GM12892 (cell line): ENCODE measurements around the gene CSF2.

Experiments used
- DNase-seq: peaks from one replicate; pipeline ENCODE4 v3.0.0; 2011; ENCODE audit not compliant: insufficient read length
- FAIRE-seq: peaks from 2 replicates; lab custom pipeline; 2011; peaks lifted over from hg19 to GRCh38; lab: Jason Lieb, UNC
- POLR2A ChIP-seq: IDR thresholded peaks from 2 replicates; pipeline ENCODE4 v1.6.1; 2011; ENCODE audit warnings: low read depth, low read length, control low read depth
- POLR2AphosphoS5 ChIP-seq: IDR thresholded peaks from 2 replicates; pipeline ENCODE4 v1.6.1; 2011; ENCODE audit warnings: low read depth, low read length, control low read depth
- TAF1 ChIP-seq: IDR thresholded peaks from 2 replicates; pipeline ENCODE4 v1.6.1; 2011; ENCODE audit warnings: low read depth, mild to moderate bottlenecking, control low read depth, low read length, borderline replicate concordance

Gene CSF2

GRCh38 chr5:132049093-132049492 is 24.5 kb upstream of the CSF2 start:
- TF ChIP-seq POLR2A, result no peak
- TF ChIP-seq POLR2AphosphoS5, result no peak
- no peak for TF ChIP-seq TAF1
- FAIRE-seq (no peak), DNase-seq (no peak)

GRCh38 chr5:132049559-132049958 is 24.0 kb upstream of the CSF2 start:
- DNase-seq (no peak), FAIRE-seq (no peak)
- no peak for TF ChIP-seq TAF1
- TF ChIP-seq POLR2A, result no peak
- TF ChIP-seq POLR2AphosphoS5, result no peak

- DNase-seq (no peak), FAIRE-seq (no peak)
- TF ChIP-seq TAF1, result no peak
- no peak for TF ChIP-seq POLR2AphosphoS5
- TF ChIP-seq POLR2A, result no peak
Observed at GRCh38 chr5:132050136-132050535, 23.5 kb upstream of the CSF2 start.

GRCh38 chr5:132050661-132051552 is 22.7 kb upstream of the CSF2 start:
- DNase-seq, result no peak
- no peak for TF ChIP-seq POLR2A
- no peak for TF ChIP-seq POLR2AphosphoS5
- TF ChIP-seq TAF1, result no peak
- FAIRE-seq, result no peak

- FAIRE-seq (no peak), DNase-seq (no peak)
- no peak for TF ChIP-seq POLR2A
- no peak for TF ChIP-seq POLR2AphosphoS5
- TF ChIP-seq TAF1, result no peak
Observed at GRCh38 chr5:132052520-132052919, 21.1 kb upstream of the CSF2 start.

- DNase-seq (no peak), FAIRE-seq (no peak)
- TF ChIP-seq TAF1, result no peak
- TF ChIP-seq POLR2A, result no peak
- no peak for TF ChIP-seq POLR2AphosphoS5
Observed at GRCh38 chr5:132053483-132053882, 20.1 kb upstream of the CSF2 start.

GRCh38 chr5:132054031-132054696 is 19.4 kb upstream of the CSF2 start:
- no peak for TF ChIP-seq POLR2A
- FAIRE-seq, result no peak
- DNase-seq, result no peak

GRCh38 chr5:132054697-132055440 is 18.7 kb upstream of the CSF2 start:
- DNase-seq (no peak), FAIRE-seq (no peak)
- TF ChIP-seq POLR2AphosphoS5, result no peak
- TF ChIP-seq POLR2A, result no peak
- no peak for TF ChIP-seq TAF1

- TF ChIP-seq POLR2A, result no peak
- TF ChIP-seq POLR2AphosphoS5, result no peak
- no peak for TF ChIP-seq TAF1
- FAIRE-seq, result no peak
Observed at GRCh38 chr5:132055441-132055807, 18.2 kb upstream of the CSF2 start.

GRCh38 chr5:132055808-132056609 is 17.6 kb upstream of the CSF2 start:
- DNase-seq (peak; percentile 11), FAIRE-seq (no peak)
- TF ChIP-seq TAF1 (no peak), POLR2AphosphoS5 (no peak), POLR2A (no peak)

More at GRCh38 chr5:132055441-132055807, 18.2 kb upstream of the CSF2 start:
- no peak for DNase-seq
